Keratinocyte (primary cell): Measurements from ENCODE around the gene TMEM174. TPM values are rescaled to one million over a fixed set of nuclear protein-coding genes. Genes with fewer than 3 reads are reported as not detected.

Source experiments
- DNase-seq: peaks from one replicate; pipeline ENCODE4 v3.0.0-alpha.2; 2011; ENCODE audit warnings: low read depth, missing footprints, low spot score
- FAIRE-seq: peaks from 2 replicates; lab custom pipeline; 2011; peaks lifted over from hg19 to GRCh38; lab: Jason Lieb, UNC
- H2AFZ ChIP-seq: 2 replicates; pipeline ENCODE4 v1.6.0; 2012; ENCODE audit warnings: low read length, control low read depth, inconsistent platforms; ENCODE audit not compliant: control insufficient read depth
- H3K27ac ChIP-seq: 2 replicates; pipeline ENCODE4 v1.5.1; 2011; ENCODE audit warnings: low read length; ENCODE audit not compliant: control insufficient read depth, insufficient read depth
- H3K27me3 ChIP-seq: 3 replicates; pipeline ENCODE4 v1.6.0; 2011; ENCODE audit warnings: low read length; ENCODE audit not compliant: control insufficient read depth, insufficient read depth; ENCODE audit errors: extremely low read depth
- H3K36me3 ChIP-seq, 2 experiments: 2 replicates in 1 of 2; 3 replicates in 1 of 2; pipeline ENCODE4 v1.5.1; 2011; ENCODE audit warnings: low read length in 2 of 2, mild to moderate bottlenecking in 1 of 2; ENCODE audit not compliant: control insufficient read depth in 2 of 2, insufficient read depth in 2 of 2; ENCODE audit errors: extremely low read depth in 1 of 2
- H3K4me1 ChIP-seq: 3 replicates; pipeline ENCODE4 v1.5.1; 2011; ENCODE audit warnings: low read length; ENCODE audit not compliant: control insufficient read depth, insufficient read depth; ENCODE audit errors: extremely low read depth
- H3K4me2 ChIP-seq: 3 replicates; pipeline ENCODE4 v1.6.0; 2011; ENCODE audit warnings: low read depth, low read length; ENCODE audit not compliant: control insufficient read depth, insufficient read depth; ENCODE audit errors: extremely low read depth
- H3K4me3 ChIP-seq, 3 experiments: fragments of 200-600 bp in 1 of 3; sonication (generic) in 1 of 3; 2 replicates in 2 of 3; 3 replicates in 1 of 3; pipeline ENCODE4 v1.5.1; 2011 to 2016; ENCODE audit warnings: low read length in 3 of 3, mild to moderate bottlenecking in 3 of 3, control low read depth in 2 of 3, inconsistent platforms in 1 of 3, low read depth in 1 of 3, mixed read lengths in 1 of 3, mixed run types in 1 of 3, moderate library complexity in 1 of 3; ENCODE audit not compliant: control insufficient read depth in 2 of 3, insufficient read depth in 2 of 3; ENCODE audit errors: extremely low read depth in 1 of 3
- H3K79me2 ChIP-seq: 2 replicates; pipeline ENCODE4 v1.6.0; 2012; ENCODE audit warnings: low read length; ENCODE audit not compliant: control insufficient read depth, insufficient read depth
- H3K9ac ChIP-seq: 3 replicates; pipeline ENCODE4 v1.6.0; 2011; ENCODE audit warnings: low read length; ENCODE audit not compliant: control insufficient read depth, insufficient read depth; ENCODE audit errors: extremely low read depth
- H3K9me1 ChIP-seq: 3 replicates; pipeline ENCODE4 v1.6.0; 2011; ENCODE audit warnings: low read length; ENCODE audit not compliant: control insufficient read depth, insufficient read depth; ENCODE audit errors: extremely low read depth
- H3K9me3 ChIP-seq: 2 replicates; pipeline ENCODE4 v1.5.1; 2012; ENCODE audit warnings: low read depth, low read length; ENCODE audit not compliant: control insufficient read depth
- H4K20me1 ChIP-seq: 3 replicates; pipeline ENCODE4 v1.6.0; 2011; ENCODE audit warnings: low read length; ENCODE audit not compliant: control insufficient read depth, insufficient read depth; ENCODE audit errors: extremely low read depth
- CTCF ChIP-seq, 3 experiments: IDR thresholded peaks in 1 of 3; conservative IDR thresholded peaks in 1 of 3; optimal IDR thresholded peaks in 1 of 3; 2 replicates in 2 of 3; 3 replicates in 1 of 3; pipeline versions ENCODE3 to v1.5.1; 2011; ENCODE audit warnings: low read length in 3 of 3, mild to moderate bottlenecking in 3 of 3, moderate library complexity in 2 of 3, control low read depth in 1 of 3, inconsistent platforms in 1 of 3; ENCODE audit not compliant: insufficient read depth in 2 of 3; ENCODE audit errors: extremely low read depth in 1 of 3
- EZH2 ChIP-seq: IDR thresholded peaks from one replicate; pipeline ENCODE4 v1.6.1; 2012; ENCODE audit warnings: inconsistent platforms, mild to moderate bottlenecking, low read length, moderate library complexity
- dilution Hi-C: fragments of 300-500 bp; cut with MboI; formaldehyde crosslinking; loops from one replicate; pipeline ENCODE4 v1.7.0; 2020; ENCODE audit warnings: low sequenced_read_pairs; ENCODE audit not compliant: extremely low pct_ligation_motif_present
- polyA plus RNA-seq, 5 experiments: library from polyadenylated mRNA; depleted of rRNA in 3 of 5; stranded (reverse) in 3 of 5; stranded (forward) in 1 of 5; unstranded in 1 of 5; fragments of >200 nt; gene quantifications; 1 replicate in 1 of 5; 2 replicates in 3 of 5; 3 replicates in 1 of 5; pipeline versions ENCODE4 v1.2.1 to v1.2.3, GENCODE V29; 2011 to 2012; ENCODE audit warnings: missing spikeins in 2 of 5, low read depth in 1 of 5, low replicate concordance in 1 of 5

The TMEM174 gene
- polyA plus RNA-seq, 1 donor (not counting 4 experiments of a cell fraction or from before 2014, with no cell fraction given) = not detected

- Histone ChIP-seq H3K27me3 (peaks cover 6% of the 10 kb centered on the region), H3K9ac (no peak overlapping the region), H3K4me2 (no peak overlapping the region), H3K79me2 (no peaks in the 10 kb centered on the region), H2AFZ (no peak overlapping the region), H3K36me3 (no peaks in the 10 kb centered on the region), H3K4me3 (no peak overlapping the region), H3K9me3 (no peaks in the 10 kb centered on the region), H3K4me1 (peaks cover 5% of the 10 kb centered on the region), H4K20me1 (no peaks in the 10 kb centered on the region), H3K27ac (no peak overlapping the region), H3K9me1 (no peaks in the 10 kb centered on the region)
- DNase-seq (no peak), FAIRE-seq (no peak)
- no peak for TF ChIP-seq EZH2
- no peak for TF ChIP-seq CTCF (optimal IDR thresholded peaks at IDR 0.05 in 1 of 3, IDR thresholded peaks at IDR 0.05 in 1 of 3, conservative IDR thresholded peaks at IDR 0.05 in 1 of 3; ENCODE audit: extremely low read depth in 1 of 3, insufficient read depth in 2 of 3, low read length in 3 of 3)
- dilution Hi-C loops = no loop called here
These were observed 40.6 kb downstream of the TMEM174 start for GRCh38 chr5:73213566-73213998.

GRCh38 chr5:73214306-73214705, 41.3 kb downstream of the TMEM174 start:
- H3K79me2 ChIP-seq = no peaks in the 10 kb centered on the region
- dilution Hi-C loops = no loop called here
- H3K4me3 ChIP-seq = no peak overlapping the region
- H2AFZ ChIP-seq = no peak overlapping the region
- no peak overlapping the region for H3K27ac ChIP-seq
- DNase-seq = no peak
- H3K36me3 ChIP-seq = no peaks in the 10 kb centered on the region
- H4K20me1 ChIP-seq = no peaks in the 10 kb centered on the region
- H3K9me3 ChIP-seq = no peaks in the 10 kb centered on the region
- H3K9ac ChIP-seq = no peak overlapping the region
- H3K4me1 ChIP-seq = peaks cover 5% of the 10 kb centered on the region
- H3K27me3 ChIP-seq = peaks cover 6% of the 10 kb centered on the region
- no peak for FAIRE-seq
- H3K9me1 ChIP-seq = no peaks in the 10 kb centered on the region
- no peak for TF ChIP-seq EZH2
- no peak overlapping the region for H3K4me2 ChIP-seq

- no peak for FAIRE-seq
- Histone ChIP-seq H3K27ac (no peak overlapping the region), H2AFZ (no peak overlapping the region), H3K9me3 (no peaks in the 10 kb centered on the region), H3K4me3 (no peak overlapping the region), H3K79me2 (no peaks in the 10 kb centered on the region), H3K9ac (no peak overlapping the region), H3K9me1 (no peaks in the 10 kb centered on the region), H3K36me3 (no peaks in the 10 kb centered on the region), H3K4me2 (no peak overlapping the region), H3K27me3 (peaks cover 6% of the 10 kb centered on the region), H4K20me1 (no peaks in the 10 kb centered on the region), H3K4me1 (peaks cover 5% of the 10 kb centered on the region)
- DNase-seq = no peak
- dilution Hi-C loops = no loop called here
- no peak for TF ChIP-seq CTCF (optimal IDR thresholded peaks at IDR 0.05 in 1 of 3, IDR thresholded peaks at IDR 0.05 in 1 of 3, conservative IDR thresholded peaks at IDR 0.05 in 1 of 3; ENCODE audit: extremely low read depth in 1 of 3, insufficient read depth in 2 of 3, low read length in 3 of 3)
- no peak for TF ChIP-seq EZH2
These were observed 42.0 kb downstream of the TMEM174 start for GRCh38 chr5:73214996-73215395.
